Measurements from ENCODE around the gene NKX3-2.

NKX3-2 gene

DNA sequence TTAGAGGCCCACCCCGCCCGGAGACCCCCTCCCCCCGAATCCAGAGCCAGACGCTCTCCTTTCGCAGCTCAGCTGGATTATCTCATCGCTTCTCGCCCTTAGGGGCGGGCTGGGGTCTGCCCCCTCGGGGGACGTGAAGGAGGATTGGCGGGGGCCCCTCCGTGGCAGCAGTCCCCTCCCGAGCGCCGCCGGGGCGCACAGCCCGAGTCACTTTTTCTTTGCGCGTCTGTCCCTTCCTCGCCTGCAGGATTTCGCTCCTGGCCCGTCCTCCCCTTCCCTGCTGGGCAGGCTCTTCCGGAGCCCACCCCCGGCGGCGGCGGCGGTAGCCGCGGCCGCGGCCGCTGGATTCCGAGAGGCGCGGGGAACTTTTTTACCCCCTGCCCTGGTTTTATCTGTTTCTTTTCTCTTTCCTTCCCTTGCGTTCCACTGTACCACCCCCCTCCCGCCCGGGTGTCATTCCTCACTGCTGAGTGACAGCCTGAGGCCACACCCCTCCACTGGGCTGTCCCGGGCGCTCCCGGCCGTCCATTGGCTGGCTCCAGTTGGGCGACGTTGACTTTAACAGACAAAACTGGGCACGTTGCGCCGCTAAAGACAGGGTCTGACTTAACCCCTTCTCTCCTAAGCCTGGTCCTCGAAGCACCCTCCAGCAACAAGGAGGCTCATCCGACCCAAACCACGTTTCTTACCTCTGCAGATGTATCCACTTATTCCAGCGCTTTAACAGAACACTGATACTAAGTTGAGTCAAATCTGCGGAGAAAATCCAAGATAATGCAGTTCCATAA, 492 bp upstream of the NKX3-2 start:
- no peak for DNase-seq

DNA sequence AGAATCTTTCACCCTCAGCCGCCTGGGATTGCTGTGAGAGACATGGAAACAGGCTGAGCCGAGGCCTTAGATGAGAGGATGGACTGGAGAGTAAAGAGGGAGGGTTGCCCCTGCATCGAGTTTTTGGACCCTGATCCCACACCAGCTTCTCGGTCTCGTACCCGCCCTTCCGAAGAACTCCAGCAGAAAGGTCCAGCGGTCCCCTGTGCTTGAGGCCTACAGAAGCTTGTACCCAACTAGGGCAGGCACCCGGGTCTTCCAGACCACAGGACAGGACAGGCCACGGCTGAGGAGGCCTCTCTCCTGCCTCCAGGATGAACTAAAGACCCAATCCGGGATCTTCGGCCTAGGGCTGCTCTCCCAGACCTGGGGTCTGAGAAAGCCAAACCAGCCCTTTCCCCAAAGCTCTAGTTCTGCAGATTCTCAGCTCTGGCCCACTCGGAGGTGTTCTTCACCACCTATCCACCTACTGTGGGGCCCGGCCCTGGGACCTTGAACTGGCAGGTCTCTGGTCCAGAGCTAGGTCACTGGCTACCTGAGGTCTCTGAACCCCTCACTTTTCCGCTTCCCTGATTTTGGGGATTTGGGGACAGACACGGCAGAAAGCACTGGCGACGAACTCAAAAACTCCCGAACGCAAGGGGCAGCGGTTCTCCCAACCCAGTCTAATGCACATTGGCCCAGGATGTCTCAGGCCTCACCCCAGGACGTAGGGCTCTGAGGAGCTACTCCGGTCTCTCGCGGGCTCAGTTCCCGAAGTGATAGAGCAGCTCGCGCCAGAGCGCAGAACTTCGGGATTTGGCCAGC, 1.1 kb downstream of the NKX3-2 start:
- DNase-seq, result no peak

DNA sequence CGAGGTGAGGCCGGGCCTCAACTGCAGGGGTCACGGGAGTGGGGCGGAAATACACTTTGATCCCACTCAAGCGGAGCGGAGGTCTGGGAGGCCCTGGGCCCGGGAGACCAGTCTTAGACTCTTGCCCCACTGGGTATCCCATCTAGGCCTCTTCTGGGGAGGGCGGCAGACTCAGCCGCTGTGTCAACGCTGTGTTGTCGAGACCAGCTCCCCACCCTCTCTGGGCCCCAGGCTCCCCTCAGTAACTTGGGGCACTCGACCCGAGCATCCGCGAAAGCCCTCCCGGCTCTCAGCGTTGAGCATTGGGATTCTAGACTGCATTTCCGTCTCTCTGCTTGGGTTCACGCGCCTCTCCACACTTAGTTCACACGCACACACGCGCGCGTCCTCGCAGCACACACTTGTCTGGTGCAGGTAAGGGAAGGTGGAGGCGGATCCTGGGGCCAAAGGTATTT, 1.7 kb downstream of the NKX3-2 start:
- no peak for DNase-seq

DNA sequence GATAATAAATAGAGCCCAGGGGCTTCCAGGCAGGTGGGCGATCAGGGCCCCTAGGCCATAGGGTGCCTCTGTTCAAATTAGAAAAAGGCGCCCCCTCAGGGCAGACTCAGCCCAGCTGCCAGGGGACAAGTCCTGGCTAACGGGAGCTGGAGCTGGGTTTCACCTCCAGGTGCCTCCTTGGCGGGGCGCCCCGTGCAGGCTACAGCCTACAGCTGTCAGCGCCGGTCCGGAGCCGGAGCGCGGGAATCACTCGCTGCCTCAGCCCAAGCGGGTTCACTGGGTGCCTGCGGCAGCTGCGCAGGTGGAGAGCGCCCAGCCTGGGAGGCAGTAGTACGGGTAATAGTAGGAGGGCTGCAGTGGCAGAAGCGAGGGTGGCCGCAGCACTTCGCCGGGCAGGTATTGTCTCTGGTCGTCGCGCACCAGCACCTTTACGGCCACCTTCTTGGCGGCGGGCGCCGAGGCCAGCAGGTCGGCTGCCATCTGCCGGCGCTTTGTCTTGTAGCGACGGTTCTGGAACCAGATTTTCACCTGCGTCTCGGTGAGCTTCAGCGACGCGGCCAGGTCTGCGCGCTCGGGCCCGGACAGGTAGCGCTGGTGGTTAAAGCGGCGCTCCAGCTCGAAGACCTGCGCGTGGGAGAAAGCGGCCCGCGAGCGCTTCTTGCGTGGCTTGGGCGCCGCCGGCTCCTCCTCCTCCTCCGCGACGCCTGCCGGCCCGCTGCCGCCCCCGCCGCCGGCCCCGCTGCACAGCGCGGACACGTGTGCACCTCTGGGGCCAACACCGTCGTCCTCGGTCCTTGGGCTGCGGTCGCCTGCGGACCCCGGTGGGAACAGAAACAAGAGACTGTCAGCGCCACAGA, 2.4 kb downstream of the NKX3-2 start:
- DNase-seq, result no peak

DNA sequence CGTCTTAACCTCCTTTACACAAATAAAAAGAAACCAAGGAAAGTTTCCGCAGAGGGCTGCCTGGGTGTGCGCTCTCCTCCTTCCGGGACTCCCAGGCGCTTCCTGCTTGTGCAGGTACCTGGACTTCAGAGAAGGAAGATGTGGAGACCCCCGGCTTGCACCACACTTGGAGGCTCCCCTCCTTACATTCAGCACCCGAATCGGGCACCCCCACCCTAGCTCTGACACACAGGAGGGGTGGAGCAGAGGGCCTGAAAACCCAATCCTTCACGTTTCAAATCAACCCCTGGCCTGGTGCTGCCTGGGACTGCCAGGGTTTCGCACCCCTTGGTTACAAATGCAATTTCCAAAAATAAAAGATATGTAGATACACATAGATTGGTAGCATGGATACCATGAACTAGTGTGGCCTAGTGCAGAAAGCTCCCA, 3.1 kb downstream of the NKX3-2 start:
- DNase-seq, result no peak

DNA sequence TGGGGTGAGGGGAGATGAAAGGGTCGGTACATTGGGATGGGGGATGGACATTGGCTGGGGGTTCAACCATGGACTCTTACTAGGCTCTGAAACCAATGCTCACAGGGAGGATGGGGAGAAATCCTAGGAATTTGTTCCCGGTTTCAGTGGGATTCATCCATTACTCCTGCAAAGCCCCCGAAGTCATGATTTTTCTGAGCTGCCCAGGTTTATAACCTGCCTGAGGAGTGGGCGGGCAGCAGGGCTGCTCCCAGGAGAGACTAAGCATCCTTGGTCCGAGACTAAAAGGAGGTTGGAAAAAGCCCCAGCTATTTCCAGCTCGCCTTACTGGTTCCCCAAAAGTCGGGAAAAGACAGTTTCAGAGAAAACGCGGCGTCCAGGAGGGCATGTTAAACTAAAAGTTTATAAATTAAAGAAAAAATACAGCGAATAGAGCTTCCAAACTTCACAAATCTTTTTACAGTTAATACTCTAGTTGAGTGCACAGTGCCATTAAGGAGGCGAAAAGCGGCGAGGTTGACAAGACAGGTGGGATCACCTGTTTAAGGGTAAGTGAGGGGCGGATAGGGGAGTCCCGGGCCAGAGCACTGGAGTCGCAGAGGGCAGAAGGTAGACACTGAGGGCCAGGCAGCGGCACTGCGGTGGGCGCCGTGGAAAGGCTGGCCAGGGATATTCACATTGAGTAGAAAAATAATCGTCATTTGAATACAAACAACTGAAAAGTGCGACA, 3.7 kb downstream of the NKX3-2 start:
- no peak for DNase-seq

DNA sequence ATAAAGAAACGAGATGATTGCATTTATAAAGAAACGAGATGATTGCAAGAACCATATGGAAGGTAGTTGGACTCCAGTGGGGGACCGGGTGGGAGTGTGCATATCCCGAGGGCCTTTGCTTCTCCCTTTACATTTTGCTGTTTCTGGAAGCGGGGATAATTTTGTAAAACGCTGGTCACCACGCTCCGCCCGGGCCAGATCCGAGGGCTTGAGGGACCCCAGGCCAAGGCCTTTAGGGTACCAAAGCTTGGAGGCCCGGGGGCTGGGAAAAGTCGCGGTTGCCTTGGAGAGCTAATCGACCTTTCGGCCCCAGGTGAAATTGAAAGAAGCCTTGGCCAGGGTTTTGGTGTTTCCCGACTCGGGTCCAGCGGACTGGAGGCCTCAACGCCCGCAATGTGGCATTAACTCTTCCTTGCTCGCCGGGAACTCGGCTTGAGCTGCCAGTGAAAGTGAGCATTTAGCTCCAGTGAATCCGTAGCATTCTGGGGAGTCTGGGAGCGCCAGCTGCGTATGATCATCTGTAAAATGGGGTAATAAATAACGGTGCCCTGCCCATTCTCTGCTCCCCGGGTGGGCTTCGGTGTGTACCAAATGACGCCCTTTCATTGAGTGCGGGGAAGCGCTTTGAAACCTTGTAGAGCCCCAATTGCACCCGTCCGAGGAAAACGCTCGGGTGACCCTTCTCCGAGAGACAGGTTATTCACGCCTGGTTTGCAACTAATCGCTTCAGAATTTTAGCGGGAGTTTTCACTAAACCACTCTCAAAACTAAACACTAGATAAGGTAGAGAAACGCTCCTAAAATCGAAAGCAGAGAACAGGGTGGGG, 4.5 kb downstream of the NKX3-2 start:
- DNase-seq, result no peak

DNA sequence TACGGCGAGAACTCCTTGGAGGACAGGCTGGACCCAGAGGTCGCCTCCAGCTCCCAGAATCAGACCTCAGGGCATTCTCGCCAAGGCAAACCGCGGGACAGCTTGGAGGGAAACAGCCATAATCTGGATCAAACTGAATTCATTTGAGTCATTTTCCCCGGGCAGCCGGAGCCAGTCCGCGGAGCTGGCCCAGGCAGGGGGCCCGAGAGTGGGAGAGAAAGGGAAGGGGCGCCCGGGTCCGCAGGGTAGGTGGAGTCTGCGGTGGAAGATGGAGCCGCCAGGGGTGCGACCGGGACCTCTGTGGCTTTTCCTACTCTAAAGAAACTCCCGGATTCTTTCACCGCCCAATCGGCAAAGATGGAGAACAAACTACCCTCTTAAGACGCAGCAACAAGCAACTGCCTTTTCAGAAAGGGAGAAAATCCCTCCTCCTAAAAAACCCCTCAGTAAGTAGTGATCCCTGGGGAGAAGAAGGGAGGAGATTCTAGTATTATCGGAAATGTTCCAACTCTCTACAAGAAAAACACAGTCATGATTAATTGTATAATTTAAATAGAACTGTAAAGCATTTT, 5.2 kb downstream of the NKX3-2 start:
- DNase-seq, result no peak

DNA sequence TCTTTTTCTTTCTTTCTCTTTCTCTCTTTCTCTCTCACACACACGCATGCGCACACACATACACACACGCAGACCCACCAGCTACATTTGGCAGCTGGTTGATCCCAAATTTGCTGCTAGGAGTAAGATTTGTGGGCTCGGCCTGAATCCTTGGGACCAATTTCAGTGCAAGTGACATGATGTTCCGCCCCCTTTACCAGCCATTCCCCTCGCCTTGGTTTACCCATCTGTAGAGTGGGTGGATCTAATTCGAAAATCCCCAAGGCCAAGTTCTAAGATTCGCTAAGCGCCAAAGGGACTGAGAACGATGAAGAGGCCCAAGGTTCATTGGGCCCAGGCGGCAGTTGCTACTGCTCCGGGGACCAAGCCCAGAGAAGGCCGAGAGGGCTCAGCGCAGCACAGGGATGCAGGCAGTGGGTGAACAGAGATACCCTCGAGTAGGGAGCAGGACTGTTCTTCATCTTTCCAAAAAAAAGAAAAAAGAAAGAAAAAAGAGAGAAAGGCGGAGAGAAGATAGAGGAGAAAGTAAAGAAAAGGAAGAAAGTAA, 5.8 kb downstream of the NKX3-2 start:
- DNase-seq, result no peak

DNA sequence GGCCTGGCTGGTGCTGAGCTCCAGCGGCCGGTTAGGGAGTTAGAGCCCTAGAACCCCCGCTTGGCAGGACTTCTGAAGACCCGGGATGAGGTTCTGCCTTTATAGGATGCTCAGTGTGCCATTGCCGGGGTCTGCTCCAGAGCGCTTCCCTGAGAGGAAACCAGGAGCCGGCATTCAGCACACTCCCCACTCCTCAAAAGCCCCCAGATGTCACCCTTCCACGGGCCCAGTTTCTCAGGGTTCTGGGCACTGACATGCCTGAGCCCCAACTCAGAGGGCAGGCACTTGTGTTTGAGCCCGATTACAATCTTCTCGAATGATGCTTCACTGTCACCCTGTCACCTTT, 6.5 kb downstream of the NKX3-2 start:
- DNase-seq, result no peak

DNA sequence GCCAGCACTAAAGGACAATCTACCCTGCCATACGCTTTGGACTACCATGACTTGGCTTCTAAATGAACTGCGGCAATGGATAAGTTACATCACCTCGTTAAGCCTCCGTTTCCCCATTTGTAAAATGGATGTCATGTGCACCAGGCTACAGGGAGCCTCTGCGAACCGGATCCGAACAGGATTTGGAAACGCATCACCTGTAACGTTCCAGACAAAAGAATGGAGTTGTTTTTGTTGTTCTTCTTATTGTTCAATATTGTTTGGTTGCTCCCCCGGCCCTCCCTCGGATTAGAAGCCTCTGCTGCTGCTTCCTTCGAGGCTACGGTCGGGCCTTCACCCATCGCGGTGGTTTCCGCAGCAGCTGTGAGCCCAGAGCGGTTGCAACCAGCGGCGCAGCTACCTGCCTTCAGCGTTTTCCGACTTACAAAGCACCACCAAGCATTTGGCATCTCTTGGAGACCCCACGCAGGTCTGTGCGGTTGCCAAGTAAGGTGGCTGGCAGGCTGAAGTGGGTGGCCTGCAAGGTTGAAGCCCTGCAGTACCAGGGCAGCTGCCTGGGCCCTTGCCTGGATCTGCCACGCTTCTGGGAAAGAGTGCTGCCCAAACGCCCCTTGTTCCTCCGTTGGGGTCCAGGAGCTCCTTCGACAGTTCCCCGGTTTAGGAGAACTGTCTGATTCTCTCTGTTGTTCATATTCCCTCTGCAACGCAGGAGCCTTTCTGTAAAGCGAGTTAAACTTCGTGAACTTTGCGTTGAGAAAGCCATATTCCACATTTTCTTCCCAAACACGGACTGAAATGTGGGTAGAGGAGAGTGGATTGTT, 7.1 kb downstream of the NKX3-2 start:
- no peak for DNase-seq

DNA sequence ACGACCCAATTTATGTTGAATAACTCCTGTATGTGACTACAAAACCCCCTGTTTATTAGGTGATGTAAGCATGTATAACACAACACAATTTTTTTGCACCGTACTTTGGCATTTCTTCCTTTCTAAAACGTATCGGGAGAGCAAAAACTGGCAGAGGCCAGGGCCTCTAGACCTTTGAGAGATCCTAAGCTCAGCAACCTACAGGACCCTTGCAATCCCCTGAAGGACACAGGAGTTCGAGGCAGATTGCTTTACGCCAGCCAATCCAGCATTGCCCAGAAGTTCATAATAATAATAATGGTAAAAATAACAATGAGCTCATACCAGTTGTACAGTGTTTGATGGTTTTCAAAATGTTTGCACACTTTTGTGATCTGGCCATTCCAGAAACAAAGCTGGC, 7.7 kb downstream of the NKX3-2 start:
- DNase-seq, result no peak

DNA sequence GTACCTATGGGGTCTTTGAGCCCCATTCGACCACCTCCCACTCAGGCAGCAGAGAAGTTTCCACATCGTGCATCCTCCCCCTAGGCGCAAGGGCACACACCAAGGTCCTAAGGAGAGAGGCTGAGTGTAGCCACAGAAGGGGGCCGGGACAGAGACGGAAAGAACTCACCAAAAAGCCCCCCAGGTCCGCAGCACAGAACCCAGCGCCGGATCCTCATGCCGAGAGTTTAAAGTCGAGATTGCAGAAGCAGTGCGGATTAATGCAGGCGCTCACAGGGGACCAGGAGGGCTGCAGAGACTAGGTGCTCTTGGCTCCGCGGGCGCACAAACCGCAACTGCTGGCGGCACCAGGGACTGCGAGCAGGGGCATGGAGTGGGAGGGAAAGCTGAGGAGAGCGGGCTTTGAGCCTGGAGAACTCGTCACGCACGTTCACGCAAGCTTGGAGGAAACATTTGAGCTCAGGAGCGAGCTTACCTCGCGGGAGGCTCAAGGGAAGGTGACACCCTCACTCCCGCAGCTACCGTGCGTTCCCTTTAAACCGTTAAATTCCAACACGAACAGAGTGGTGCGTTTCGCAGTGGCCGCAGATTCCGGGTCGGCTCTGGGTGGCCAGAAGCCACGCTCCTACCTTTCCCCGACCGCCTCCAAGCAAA, 8.5 kb downstream of the NKX3-2 start:
- no peak for DNase-seq

DNA sequence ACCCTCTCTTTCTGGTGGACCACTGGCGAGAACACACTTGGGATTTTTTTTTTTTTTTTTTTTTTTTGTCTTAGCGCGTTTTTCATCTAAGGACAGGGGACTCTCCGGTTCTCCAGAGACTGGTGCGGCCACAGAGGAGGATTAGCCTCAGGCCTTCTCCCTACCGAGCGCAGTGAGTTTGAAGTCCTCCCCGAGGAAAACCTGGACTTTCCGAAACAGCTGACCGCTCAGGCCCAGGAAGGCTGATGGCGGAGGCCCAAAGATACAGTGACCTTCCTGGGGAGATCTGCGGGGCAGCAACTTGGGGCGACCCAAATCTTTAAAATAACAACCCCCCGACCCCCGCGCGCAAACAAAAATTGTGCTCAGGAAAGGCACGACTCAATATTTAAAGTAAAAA, 9.2 kb downstream of the NKX3-2 start:
- no peak for DNase-seq

DNA sequence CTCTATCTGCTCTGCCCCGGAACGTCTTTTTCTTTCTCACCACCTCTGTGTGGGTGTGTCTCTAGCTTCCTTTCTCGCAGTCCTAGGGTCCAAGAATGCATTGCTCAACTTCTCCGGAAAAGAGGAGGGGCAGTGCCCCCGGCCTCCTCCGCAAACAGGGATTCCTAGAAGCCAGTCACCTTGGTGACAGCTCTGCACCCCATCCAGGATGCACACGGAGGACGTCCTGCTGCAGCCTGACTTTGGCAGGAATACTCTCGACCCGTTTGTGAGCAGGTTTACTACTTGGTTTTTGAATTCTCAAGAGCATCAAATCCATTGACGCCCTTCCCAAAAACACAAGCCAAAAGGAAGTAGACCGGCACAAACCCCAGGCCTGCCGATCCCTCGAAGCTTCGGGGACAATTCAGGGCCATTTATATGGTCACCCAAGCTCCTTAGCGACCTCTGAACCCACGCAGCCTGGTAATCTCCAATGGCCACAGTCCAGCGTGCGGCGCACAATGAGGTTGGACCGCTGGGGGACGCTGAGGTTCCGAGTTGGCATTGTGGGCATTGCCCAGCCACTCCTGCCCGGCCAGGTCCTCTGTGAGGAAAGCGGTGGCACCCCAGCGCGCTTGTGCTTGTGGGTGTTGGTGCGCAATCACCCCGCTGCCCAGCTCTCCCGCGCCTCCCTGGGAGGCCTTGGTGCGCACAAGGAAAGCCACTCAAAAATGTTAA, 9.8 kb downstream of the NKX3-2 start:
- DNase-seq, result no peak

DNA sequence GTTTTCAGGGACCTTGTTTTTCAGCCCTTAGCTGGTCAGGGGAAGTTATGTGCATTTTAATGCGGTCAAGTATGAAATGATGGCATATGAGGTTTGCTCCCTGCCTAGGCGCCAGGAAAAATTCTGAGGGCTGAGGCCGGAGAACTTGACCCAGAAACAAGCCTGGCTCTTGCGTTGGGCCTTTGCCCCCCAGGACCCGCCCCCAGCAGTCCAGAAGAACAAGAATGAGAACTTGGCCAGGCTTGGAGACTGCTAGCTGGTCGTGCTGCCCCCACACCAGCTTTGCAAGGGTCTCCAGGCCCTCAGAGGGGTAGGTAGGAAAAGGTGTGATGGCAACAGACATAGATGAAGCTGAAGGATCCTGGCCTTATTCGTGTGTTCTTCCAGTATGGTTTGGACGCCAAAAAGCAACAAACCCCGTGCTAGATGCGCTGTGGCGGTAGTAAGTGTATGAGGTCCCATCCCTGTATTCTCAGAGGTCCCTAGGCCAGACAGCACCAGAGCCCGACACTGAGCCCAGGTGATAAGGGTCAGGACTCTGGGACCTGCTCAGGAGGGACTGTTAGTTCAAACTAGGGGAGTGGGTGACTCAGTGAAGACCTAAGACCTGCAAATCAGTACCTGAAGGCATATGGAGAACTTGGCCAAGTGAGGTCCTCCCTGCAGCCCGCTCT, 10.5 kb downstream of the NKX3-2 start:
- no peak for DNase-seq

DNA sequence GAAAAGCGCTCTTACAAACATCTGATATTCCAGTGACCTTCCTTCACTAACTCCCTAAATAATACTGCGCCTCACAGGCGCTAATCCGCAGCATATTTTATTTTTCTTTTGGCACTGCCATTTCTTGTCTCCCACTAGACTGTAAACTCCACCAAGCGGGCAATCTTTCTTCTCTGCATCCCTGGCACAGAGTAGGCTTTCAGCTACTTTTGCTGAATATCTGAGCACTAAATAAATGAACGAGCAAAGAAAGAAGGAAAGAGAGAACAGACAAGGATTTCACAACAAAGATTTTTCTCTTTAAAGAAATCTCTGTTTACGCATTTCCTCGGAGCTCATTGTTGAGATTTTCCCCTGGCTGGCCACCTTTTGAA, 12.7 kb downstream of the NKX3-2 start:
- no peak for DNase-seq
